Spleen (tissue), 7 donors: Measurements from ENCODE around the gene PDGFC.

Source experiments
- CTCF ChIP-seq, 11 experiments: fragments of 200-600 bp in 7 of 11; fragments of 450-650 bp in 4 of 11; sonication (generic) in 4 of 11; IDR thresholded peaks in 8 of 11; conservative IDR thresholded peaks in 3 of 11; 1 replicate in 7 of 11; 2 replicates in 4 of 11; pipeline versions ENCODE4 v1.4.0 to v1.8.0; 2016 to 2021; ENCODE audit warnings: antibody characterized with exemption in 11 of 11, inconsistent platforms in 4 of 11, mild to moderate bottlenecking in 1 of 11
- POLR2AphosphoS5 ChIP-seq, 3 donors: sonication (generic); formaldehyde crosslinking; IDR thresholded peaks; one replicate each; pipeline ENCODE4 v1.5.1; 2017; ENCODE audit warnings: antibody characterized with exemption in 3 of 3
- donor health status: DM: no; HTN: no; CAD: no; lungs with moderate emphysema.
- donor health status: DM: no; HTN: no; CAD: no.
- donor health status: DM: no; HTN: no; CAD: no.

GRCh38 chr4:156977435-156978160 lies 6.0 kb upstream of the PDGFC start:
- TF ChIP-seq CTCF (IDR thresholded peaks at IDR 0.05 in 8 of 11, conservative IDR thresholded peaks at IDR 0.05 in 3 of 11) = no peak
- no peak for TF ChIP-seq POLR2AphosphoS5 (IDR thresholded peaks at IDR 0.05)
